LNCaP clone FGC (cell line): Measurements from ENCODE around the gene ZCWPW1.

Experiments used
- DNase-seq: peaks from one replicate; pipeline ENCODE4 v3.0.0-alpha.2; 2011; ENCODE audit warnings: low read depth
- H3K4me3 ChIP-seq: 2 replicates; pipeline ENCODE4 v1.5.1; 2011; ENCODE audit warnings: mild to moderate bottlenecking, low read depth, low read length, control low read depth
- TF ChIP-seq, protein P1 (sequence below): IDR thresholded peaks from 2 replicates; pipeline ENCODE4 v1.5.1; 2012; ENCODE audit warnings: mild to moderate bottlenecking; ENCODE audit not compliant: control insufficient read depth, insufficient read depth; ENCODE audit errors: extremely low read depth

The ZCWPW1 gene

DNA sequence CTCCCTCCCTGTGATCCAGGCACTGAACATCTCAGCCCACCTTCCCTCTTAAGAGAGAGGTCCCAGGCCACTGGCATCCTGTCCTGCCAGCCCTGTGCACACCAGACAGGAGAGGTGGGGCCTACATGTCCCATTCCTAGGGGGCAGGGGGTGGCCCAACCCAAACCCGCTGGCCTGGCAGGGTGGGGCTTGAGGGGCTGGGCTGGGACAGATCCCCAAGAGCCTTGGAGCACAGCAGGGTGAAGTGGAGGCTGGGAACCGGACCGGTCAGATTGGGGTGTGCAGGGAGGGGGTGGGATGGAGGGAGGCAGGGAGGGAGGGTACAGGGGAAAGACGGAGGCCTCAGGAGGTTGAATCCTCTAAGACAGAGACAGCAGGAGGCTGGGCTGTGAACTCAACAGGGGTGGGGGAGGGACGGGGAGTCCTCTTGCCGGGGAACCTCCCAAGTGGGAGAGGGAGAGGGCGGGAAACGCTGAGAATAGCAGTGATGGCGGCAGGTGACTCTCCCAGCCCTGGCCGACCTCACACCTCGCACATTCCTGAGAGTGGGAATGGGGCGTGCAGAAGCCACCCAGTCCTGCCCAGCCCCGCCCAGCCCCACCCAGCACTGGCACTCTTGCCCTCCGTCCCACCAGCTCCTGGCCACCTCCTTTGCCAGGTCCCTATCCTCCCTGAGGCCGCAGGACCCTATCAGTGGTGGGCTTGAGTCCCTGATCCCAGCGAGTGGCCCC, 43.8 kb upstream of the ZCWPW1 start:
- H3K4me3 ChIP-seq: no peak overlapping the region
- TF ChIP-seq, protein P1, sequence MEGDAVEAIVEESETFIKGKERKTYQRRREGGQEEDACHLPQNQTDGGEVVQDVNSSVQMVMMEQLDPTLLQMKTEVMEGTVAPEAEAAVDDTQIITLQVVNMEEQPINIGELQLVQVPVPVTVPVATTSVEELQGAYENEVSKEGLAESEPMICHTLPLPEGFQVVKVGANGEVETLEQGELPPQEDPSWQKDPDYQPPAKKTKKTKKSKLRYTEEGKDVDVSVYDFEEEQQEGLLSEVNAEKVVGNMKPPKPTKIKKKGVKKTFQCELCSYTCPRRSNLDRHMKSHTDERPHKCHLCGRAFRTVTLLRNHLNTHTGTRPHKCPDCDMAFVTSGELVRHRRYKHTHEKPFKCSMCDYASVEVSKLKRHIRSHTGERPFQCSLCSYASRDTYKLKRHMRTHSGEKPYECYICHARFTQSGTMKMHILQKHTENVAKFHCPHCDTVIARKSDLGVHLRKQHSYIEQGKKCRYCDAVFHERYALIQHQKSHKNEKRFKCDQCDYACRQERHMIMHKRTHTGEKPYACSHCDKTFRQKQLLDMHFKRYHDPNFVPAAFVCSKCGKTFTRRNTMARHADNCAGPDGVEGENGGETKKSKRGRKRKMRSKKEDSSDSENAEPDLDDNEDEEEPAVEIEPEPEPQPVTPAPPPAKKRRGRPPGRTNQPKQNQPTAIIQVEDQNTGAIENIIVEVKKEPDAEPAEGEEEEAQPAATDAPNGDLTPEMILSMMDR: no peak
- DNase-seq: no peak

DNA sequence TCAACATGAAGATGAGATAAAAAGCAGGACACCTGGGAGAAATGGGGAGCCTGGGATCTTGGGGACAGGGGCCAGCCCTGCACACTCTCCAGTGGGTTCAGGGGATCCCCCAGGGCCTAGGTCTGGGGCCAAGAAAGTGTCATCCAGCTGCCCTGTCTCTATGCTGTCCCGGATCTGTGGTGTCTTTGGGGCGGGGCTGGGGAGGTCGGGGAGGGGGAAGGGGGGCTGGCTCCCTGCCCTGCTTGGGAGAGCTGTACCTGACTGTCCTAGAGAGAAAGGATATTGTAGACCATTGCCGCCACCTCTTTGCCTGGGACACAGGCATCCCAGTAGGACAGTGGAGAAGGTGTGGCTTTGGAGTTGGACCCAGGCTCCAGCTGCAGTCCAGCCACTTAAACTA, 42.5 kb upstream of the ZCWPW1 start:
- no peak for DNase-seq
- no peak overlapping the region for H3K4me3 ChIP-seq
- TF ChIP-seq, protein P1: no peak

DNA sequence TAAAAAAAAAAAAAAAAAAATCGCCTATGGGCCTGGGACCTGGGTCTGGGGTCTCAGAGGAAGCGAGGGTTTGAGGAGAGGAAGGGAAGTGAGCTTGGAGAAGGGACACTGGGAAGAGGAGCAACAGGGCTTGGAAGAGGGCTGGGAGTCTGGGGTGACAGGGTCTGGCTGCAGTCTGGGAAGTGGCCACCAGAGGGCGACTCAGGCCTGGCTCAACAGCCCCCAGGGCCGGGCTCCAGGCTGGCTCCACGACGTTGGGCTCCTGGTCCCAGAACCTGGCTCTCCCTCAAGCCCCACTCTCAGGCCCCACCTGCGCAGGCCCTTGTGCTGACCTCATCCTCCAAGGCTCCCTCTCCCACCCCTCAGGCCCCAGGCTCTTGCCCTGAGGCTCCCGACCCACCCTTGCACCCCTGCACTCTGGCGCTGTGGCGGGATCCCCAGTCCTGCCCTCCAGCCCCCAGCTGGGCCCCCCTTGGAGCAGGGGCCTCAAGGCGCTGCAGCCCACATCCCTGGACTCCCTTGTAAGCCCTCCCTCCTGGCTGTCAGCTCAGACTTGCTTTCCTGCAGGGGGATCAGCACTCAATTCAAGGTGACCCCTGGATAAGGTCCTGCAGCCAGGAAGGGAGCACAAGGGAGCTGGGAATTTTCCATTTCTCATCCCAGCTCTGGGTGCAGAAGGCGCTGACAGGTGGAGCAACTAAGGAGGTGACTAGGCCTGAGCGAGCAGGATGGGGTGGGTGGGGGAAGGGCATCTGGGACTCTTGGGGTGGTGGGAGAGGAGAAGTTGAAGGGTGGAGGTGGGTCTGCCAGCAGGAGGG, 40.9 kb upstream of the ZCWPW1 start:
- H3K4me3 ChIP-seq: no peak overlapping the region
- peak; percentile 22 for DNase-seq
- TF ChIP-seq, protein P1: peak; percentile 92

DNA sequence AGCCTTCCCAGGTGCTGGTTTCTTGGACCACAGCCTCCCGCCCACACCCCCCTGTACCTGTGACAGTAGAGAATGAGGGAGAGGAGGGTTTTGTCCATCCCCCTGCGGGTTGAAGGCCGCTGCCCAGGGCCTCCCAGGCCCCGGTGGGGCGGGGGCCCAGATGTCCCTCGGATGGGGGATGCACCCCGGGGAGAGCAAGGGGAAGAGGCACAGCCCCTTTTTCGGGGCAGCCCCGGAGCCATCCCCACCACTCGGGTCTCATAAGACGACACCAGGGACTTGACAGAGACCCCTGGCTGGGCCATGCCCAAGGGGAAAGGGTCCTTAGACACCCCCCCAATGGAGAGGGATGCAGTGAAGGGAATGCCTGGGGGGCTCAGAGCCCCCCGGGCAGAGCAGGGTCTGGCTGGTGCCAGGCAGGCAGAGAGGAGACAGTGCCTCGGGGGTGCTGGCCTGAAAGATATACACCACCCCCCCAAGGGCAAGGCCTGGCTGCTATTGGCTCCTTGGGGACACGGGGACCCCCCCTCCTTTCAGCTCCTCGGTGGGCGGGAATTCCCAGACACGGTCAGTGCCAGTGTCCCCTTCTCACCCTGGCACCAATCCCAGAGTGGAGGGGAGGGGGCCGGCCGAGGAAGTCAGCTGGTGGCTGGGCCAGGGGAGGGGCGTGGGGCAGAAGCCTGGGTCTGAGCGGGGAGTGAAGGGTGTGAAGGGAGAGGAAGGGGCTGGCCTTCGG, 39.3 kb upstream of the ZCWPW1 start:
- DNase-seq: no peak

DNA sequence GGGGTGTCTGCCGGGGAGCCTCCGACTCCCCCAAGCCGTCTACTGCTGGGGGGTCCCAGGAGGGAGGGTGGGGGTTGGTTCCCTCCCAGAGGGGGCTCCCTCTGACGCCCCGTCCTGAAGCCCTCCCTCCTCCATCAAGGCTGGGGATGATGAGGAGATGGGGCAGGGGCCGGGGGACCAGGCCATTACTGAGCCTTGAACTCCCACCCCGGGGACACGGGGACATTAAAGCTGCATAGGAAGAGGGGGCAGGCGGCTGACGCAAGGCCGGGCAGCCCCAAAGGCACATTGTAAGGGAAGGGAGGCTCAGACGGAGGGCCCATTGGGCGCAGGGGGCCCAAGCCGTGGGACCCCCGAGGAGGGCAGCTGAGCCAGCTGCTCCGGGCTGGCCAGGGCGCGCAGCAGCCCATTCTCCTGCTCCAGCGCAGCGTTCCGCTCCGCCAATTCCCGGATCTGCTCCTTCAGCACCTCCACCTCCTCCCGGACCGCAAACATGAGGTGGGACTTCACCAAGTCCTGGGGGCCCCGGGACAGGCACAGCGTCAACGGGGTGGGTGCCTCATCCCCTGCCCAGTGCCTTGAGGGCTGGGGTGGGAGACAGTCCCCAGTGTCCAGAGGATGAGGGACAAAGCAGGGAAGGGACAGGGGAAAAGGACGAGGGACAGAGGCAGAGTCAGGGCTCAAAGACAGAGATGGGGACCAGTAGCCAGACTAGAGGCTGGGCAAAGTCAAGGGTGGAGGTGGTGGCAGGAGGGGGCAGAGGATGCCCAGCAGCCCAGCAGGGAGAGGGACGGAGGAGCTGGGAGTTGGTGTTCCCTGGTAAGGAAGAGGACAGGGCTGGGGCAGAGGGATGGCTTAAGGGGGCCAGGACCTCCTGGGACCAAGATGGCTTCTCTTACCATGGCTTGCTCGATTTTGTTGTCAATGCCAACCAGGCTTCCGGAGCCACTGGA, 38.4 kb upstream of the ZCWPW1 start:
- TF ChIP-seq, protein P1: no peak
- H3K4me3 ChIP-seq: no peak overlapping the region
- DNase-seq: no peak

More for the DNA sequence above, 39.3 kb upstream of the ZCWPW1 start:
- no peak overlapping the region for H3K4me3 ChIP-seq
- TF ChIP-seq, protein P1: no peak
